H1 (cell line): ENCODE results near the gene ACTN2. TPM values are rescaled to one million over a fixed set of nuclear protein-coding genes. Genes with fewer than 3 reads are reported as not detected.

Experiments used
- CTCF ChIA-PET: fragments of 300-600 bp; sonication (Branson Sonifier 250); formaldehyde crosslinking; loops from one replicate; lab custom pipeline; 2021; ENCODE audit not compliant: partially characterized antibody; lab: Charles Lee
- POLR2A ChIA-PET: fragments of 300-600 bp; sonication (Branson Sonifier 250); formaldehyde crosslinking; loops from one replicate; lab custom pipeline; 2021; ENCODE audit warnings: inconsistent platforms; ENCODE audit not compliant: partially characterized antibody; lab: Charles Lee
- DNase-seq, 2 experiments: peaks; one replicate each; pipeline versions ENCODE4 v3.0.0 to v3.0.0-alpha.2; 2010 to 2022; ENCODE audit warnings: low spot score in 2 of 2, low read depth in 1 of 2, mixed read lengths in 1 of 2
- FAIRE-seq: peaks from 2 replicates; lab custom pipeline; 2011; peaks lifted over from hg19 to GRCh38; lab: Jason Lieb, UNC
- H2AFZ ChIP-seq: 2 replicates; pipeline ENCODE4 v1.8.1; 2012; ENCODE audit warnings: low read length, inconsistent platforms
- H2AK5ac ChIP-seq: 2 replicates; pipeline ENCODE4 v1.6.1; 2013; ENCODE audit warnings: low read depth, low read length
- H2BK120ac ChIP-seq: replicated peaks from 2 replicates; pipeline ENCODE3; 2013; ENCODE audit warnings: low read depth, low read length, inconsistent platforms
- H2BK12ac ChIP-seq: 2 replicates; pipeline ENCODE4 v1.6.1; 2013; ENCODE audit warnings: low read depth, low read length
- H2BK15ac ChIP-seq: 2 replicates; pipeline ENCODE4 v1.6.1; 2013; ENCODE audit warnings: low read length
- H2BK20ac ChIP-seq: 2 replicates; pipeline ENCODE4 v1.6.1; 2013; ENCODE audit warnings: low read length
- H2BK5ac ChIP-seq: 2 replicates; pipeline ENCODE4 v1.6.1; 2013; ENCODE audit warnings: low read depth, low read length
- H3K14ac ChIP-seq: 2 replicates; pipeline ENCODE4 v1.6.1; 2013; ENCODE audit warnings: inconsistent platforms; ENCODE audit not compliant: insufficient read length
- H3K18ac ChIP-seq: 2 replicates; pipeline ENCODE4 v1.6.1; 2013; ENCODE audit warnings: low read length; ENCODE audit errors: extremely low read depth
- H3K23ac ChIP-seq: 2 replicates; pipeline ENCODE4 v1.6.1; 2013; ENCODE audit warnings: inconsistent platforms; ENCODE audit not compliant: insufficient read length
- H3K23me2 ChIP-seq: 2 replicates; pipeline ENCODE4 v1.6.1; 2013; ENCODE audit warnings: low read depth, low read length
- H3K27ac ChIP-seq: 2 replicates; pipeline ENCODE4 v1.6.1; 2011; ENCODE audit warnings: low read depth, low read length, inconsistent platforms
- H3K27me3 ChIP-seq, 4 experiments: replicated peaks in 1 of 4; 1 replicate in 1 of 4; 2 replicates in 3 of 4; pipeline versions ENCODE4 v1.6.1 to v1.8.1; 2011 to 2013; ENCODE audit warnings: low read length in 3 of 4, mild to moderate bottlenecking in 3 of 4, inconsistent platforms in 2 of 4, mixed read lengths in 2 of 4, moderate library complexity in 1 of 4; ENCODE audit not compliant: control insufficient read depth in 3 of 4, insufficient read depth in 3 of 4; ENCODE audit errors: extremely low read depth in 1 of 4
- H3K36me3 ChIP-seq, 4 experiments: 2 replicates each; pipeline versions ENCODE4 v1.6.1 to v1.8.1; 2011 to 2013; ENCODE audit warnings: mild to moderate bottlenecking in 4 of 4, low read length in 3 of 4, moderate library complexity in 2 of 4, control low read depth in 1 of 4, inconsistent platforms in 1 of 4; ENCODE audit not compliant: insufficient read depth in 4 of 4, control insufficient read depth in 2 of 4
- H3K4ac ChIP-seq: replicated peaks from 2 replicates; pipeline ENCODE3; 2013; ENCODE audit warnings: low read length, low read depth, mixed read lengths, inconsistent platforms; ENCODE audit not compliant: insufficient read length
- H3K4me1 ChIP-seq, 4 experiments: replicated peaks in 1 of 4; 1 replicate in 1 of 4; 2 replicates in 3 of 4; pipeline versions ENCODE4 v1.6.1 to v1.8.1; 2011 to 2013; ENCODE audit warnings: low read length in 3 of 4, inconsistent platforms in 2 of 4, mixed read lengths in 1 of 4; ENCODE audit not compliant: insufficient read depth in 4 of 4, control insufficient read depth in 3 of 4
- H3K4me2 ChIP-seq, 2 experiments: 2 replicates each; pipeline versions ENCODE4 v1.6.1 to v1.8.1; 2011 to 2013; ENCODE audit warnings: low read depth in 2 of 2, low read length in 2 of 2, control low read depth in 1 of 2, inconsistent platforms in 1 of 2, mild to moderate bottlenecking in 1 of 2; ENCODE audit not compliant: insufficient read depth in 1 of 2
- H3K4me3 ChIP-seq, 4 experiments: fragments of 200-600, 300-600 bp in 1 of 4; sonication (generic), shearing (Covaris generic), sonication (Bioruptor Twin) in 1 of 4; 2 replicates each; pipeline versions ENCODE4 v1.5.1 to v1.8.1; 2011 to 2016; ENCODE audit warnings: low read length in 4 of 4, low read depth in 3 of 4, control low read depth in 2 of 4, inconsistent platforms in 2 of 4, mild to moderate bottlenecking in 2 of 4, mixed read lengths in 1 of 4, moderate library complexity in 1 of 4; ENCODE audit not compliant: insufficient read depth in 2 of 4; ENCODE audit errors: extremely low read depth in 1 of 4
- H3K56ac ChIP-seq: replicated peaks from 2 replicates; pipeline ENCODE3; 2013; ENCODE audit warnings: low read depth, mild to moderate bottlenecking, mixed read lengths, low read length, inconsistent platforms; ENCODE audit not compliant: insufficient read length
- H3K79me1 ChIP-seq: 2 replicates; pipeline ENCODE4 v1.6.1; 2013; ENCODE audit warnings: low read depth, low read length, control low read depth
- H3K79me2 ChIP-seq, 2 experiments: 2 replicates each; pipeline versions ENCODE4 v1.6.1 to v1.8.1; 2012 to 2013; ENCODE audit warnings: low read length in 2 of 2, mild to moderate bottlenecking in 2 of 2, inconsistent platforms in 1 of 2; ENCODE audit not compliant: insufficient read depth in 2 of 2, control insufficient read depth in 1 of 2
- H3K9ac ChIP-seq, 4 experiments: replicated peaks in 1 of 4; 1 replicate in 1 of 4; 2 replicates in 3 of 4; pipeline versions ENCODE4 v1.6.1 to v1.8.1; 2011 to 2013; ENCODE audit warnings: low read depth in 3 of 4, low read length in 3 of 4, control low read depth in 2 of 4, mild to moderate bottlenecking in 2 of 4, moderate library complexity in 2 of 4, inconsistent platforms in 1 of 4; ENCODE audit errors: extremely low read depth in 1 of 4
- H3K9me3 ChIP-seq, 2 experiments: 2 replicates each; pipeline versions ENCODE4 v1.6.1 to v1.8.1; 2012 to 2013; ENCODE audit warnings: mild to moderate bottlenecking in 2 of 2, moderate library complexity in 2 of 2, control low read depth in 1 of 2, inconsistent platforms in 1 of 2, low read depth in 1 of 2, low read length in 1 of 2, mixed read lengths in 1 of 2; ENCODE audit not compliant: insufficient read depth in 2 of 2
- H4K20me1 ChIP-seq, 2 experiments: replicated peaks in 1 of 2; 2 replicates each; pipeline versions ENCODE3 to v1.8.1; 2011 to 2013; ENCODE audit warnings: inconsistent platforms in 2 of 2, low read length in 2 of 2, mild to moderate bottlenecking in 1 of 2; ENCODE audit not compliant: insufficient read depth in 2 of 2, control insufficient read depth in 1 of 2
- H4K5ac ChIP-seq: 2 replicates; pipeline ENCODE4 v1.6.1; 2013; ENCODE audit warnings: low read length, low read depth, mixed read lengths, inconsistent platforms; ENCODE audit not compliant: insufficient read length
- H4K8ac ChIP-seq: 2 replicates; pipeline ENCODE4 v1.8.0; 2013; ENCODE audit warnings: mild to moderate bottlenecking, moderate library complexity, low read length, inconsistent platforms; ENCODE audit not compliant: insufficient read depth; ENCODE audit errors: extremely low read depth
- H4K91ac ChIP-seq: replicated peaks from 2 replicates; pipeline ENCODE3; 2013; ENCODE audit warnings: low read length, mixed read lengths, inconsistent platforms; ENCODE audit not compliant: insufficient read length
- ASH2L ChIP-seq: fragments of 200-600, 300-600 bp; sonication (generic); IDR thresholded peaks from one replicate; pipeline ENCODE4 v1.7.1; 2017; ENCODE audit warnings: low read length
- BRCA1 ChIP-seq: IDR thresholded peaks from 2 replicates; pipeline ENCODE4 v1.6.1; 2012; ENCODE audit warnings: low read depth, low read length, improper control_type of control experiment
- CREB1 ChIP-seq: IDR thresholded peaks from 2 replicates; pipeline ENCODE4 v1.6.1; 2012; ENCODE audit warnings: inconsistent platforms
- EP300 ChIP-seq, 2 experiments: IDR thresholded peaks; 1 replicate in 1 of 2; 2 replicates in 1 of 2; pipeline ENCODE4 v1.6.1; 2011 to 2012; ENCODE audit warnings: low read depth in 2 of 2, low read length in 2 of 2, mild to moderate bottlenecking in 2 of 2, borderline replicate concordance in 1 of 2, inconsistent platforms in 1 of 2, moderate library complexity in 1 of 2
- GABPA ChIP-seq: IDR thresholded peaks from 2 replicates; pipeline ENCODE4 v1.6.1; 2011; ENCODE audit warnings: mild to moderate bottlenecking, low read length, moderate library complexity, borderline replicate concordance; ENCODE audit not compliant: insufficient read depth
- NRF1 ChIP-seq: IDR thresholded peaks from 2 replicates; pipeline ENCODE4 v1.6.1; 2011; ENCODE audit warnings: mild to moderate bottlenecking, low read depth, low read length, improper control_type of control experiment
- RNF2 ChIP-seq: fragments of 200-900, 300-1000 bp; sonication (generic); IDR thresholded peaks from 2 replicates; pipeline ENCODE4 v1.7.1; 2016; ENCODE audit warnings: borderline replicate concordance, low read depth, mild to moderate bottlenecking, antibody characterized with exemption, low read length; ENCODE audit not compliant: poor library complexity, severe bottlenecking; ENCODE audit errors: missing control alignments
- TEAD4 ChIP-seq: IDR thresholded peaks from 2 replicates; pipeline ENCODE4 v1.6.1; 2012; ENCODE audit warnings: low read depth, low read length, inconsistent platforms, mixed read lengths
- WGBS, 2 experiments: shearing (Covaris generic) in 1 of 2; methylation state at CpG; one replicate each; pipeline versions ENCODE4 v1.1.6 to v1.1.7; 2013 to 2015; ENCODE audit warnings: low lambda C conversion rate in 2 of 2, mixed read lengths in 2 of 2, inconsistent platforms in 1 of 2, low coverage in 1 of 2, missing lambda C conversion rate in 1 of 2; ENCODE audit not compliant: insufficient replicate concordance in 2 of 2, insufficient coverage in 1 of 2, insufficient read length in 1 of 2; ENCODE audit errors: extremely low coverage in 1 of 2, missing lambda C conversion rate in 1 of 2; 5-methylcytosine and 5-hydroxymethylcytosine counted together
- polyA plus RNA-seq, 7 experiments: library from polyadenylated mRNA; depleted of rRNA in 3 of 7; stranded (reverse) in 5 of 7; unstranded in 2 of 7; fragments of >200 nt in 5 of 7; fragments of 200-250 nt in 2 of 7; gene quantifications; 1 replicate in 5 of 7; 2 replicates in 1 of 7; 4 replicates in 1 of 7; pipeline versions ENCODE4 v1.2.1 to v1.2.3, GENCODE V29; 2011 to 2013; ENCODE audit warnings: missing spikeins in 2 of 7, mixed read lengths in 2 of 7
- total RNA-seq: library from RNA; stranded (reverse); fragmentation: NEBNext Ultra II Directional; extraction: Animal tissue kit (Norgen Biotek cat#: 25700); gene quantifications from 2 replicates; pipeline ENCODE4 v1.2.1, GENCODE V29; 2021
- TF ChIP-seq, protein P1 (sequence below), 3 experiments: IDR thresholded peaks; 1 replicate in 2 of 3; 2 replicates in 1 of 3; pipeline versions ENCODE4 v1.5.1 to v1.6.1; 2011; ENCODE audit warnings: low read length in 3 of 3, mild to moderate bottlenecking in 3 of 3, inconsistent platforms in 2 of 3, low read depth in 1 of 3, moderate library complexity in 1 of 3; ENCODE audit not compliant: insufficient read depth in 1 of 3; ENCODE audit errors: control extremely low read depth in 1 of 3
- TF ChIP-seq, protein P2 (sequence below): IDR thresholded peaks from 2 replicates; pipeline ENCODE4 v1.6.1; 2011; ENCODE audit warnings: low read length, improper control_type of control experiment

The ACTN2 gene
- total and polyA plus RNA-seq, 2 of the 8 experiments (the other 6 are each of a cell fraction or from before 2014, with no cell fraction given): 1.9 to 4.1 TPM

DNA sequence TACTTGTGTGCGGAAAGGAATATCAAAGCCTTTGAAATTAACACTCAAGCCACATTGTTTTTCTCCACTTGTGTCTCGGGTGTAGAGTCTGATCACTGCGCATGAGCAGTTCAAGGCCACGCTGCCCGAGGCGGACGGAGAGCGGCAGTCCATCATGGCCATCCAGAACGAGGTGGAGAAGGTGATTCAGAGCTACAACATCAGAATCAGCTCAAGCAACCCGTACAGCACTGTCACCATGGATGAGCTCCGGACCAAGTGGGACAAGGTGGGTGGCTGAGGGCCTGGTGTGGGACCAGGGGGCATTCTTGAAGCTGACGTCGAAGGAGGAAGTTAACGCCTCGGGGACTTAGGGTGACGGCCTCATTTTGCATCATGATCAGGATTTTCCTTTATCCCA lies 65.1 kb downstream of the ACTN2 start:
- Histone ChIP-seq H3K56ac (no peak overlapping the region), H3K23ac (no peak overlapping the region), H4K91ac (no peak overlapping the region), H4K5ac (no peak overlapping the region), H3K36me3 (peaks cover 0 to 5% (median 0%) of the 10 kb centered on the region in 4 experiments; a peak in 1 of 8 replicates), H3K79me2 (no peaks in the 10 kb centered on the region), H3K4ac (no peak overlapping the region), H3K27ac (no peak overlapping the region), H2AFZ (no peak overlapping the region), H2BK15ac (no peak overlapping the region), H3K79me1 (no peaks in the 10 kb centered on the region), H2AK5ac (no peak overlapping the region), H2BK5ac (no peak overlapping the region), H2BK12ac (no peak overlapping the region), H3K23me2 (no peaks in the 10 kb centered on the region), H4K20me1 (no peaks in the 10 kb centered on the region), H3K4me2 (no peak overlapping the region), H3K9me3 (no peaks in the 10 kb centered on the region), H3K9ac (no peak overlapping the region), H3K4me3 (no peak overlapping the region), H2BK20ac (no peak overlapping the region), H3K4me1 (no peaks in the 10 kb centered on the region), H4K8ac (no peak overlapping the region), H3K18ac (no peak overlapping the region), H3K27me3 (no peaks in the 10 kb centered on the region), H3K14ac (no peak overlapping the region), H2BK120ac (no peak overlapping the region)
- POLR2A ChIA-PET: no interaction called here
- no peak for FAIRE-seq
- no peak for TF ChIP-seq TEAD4
- no peak for TF ChIP-seq GABPA
- TF ChIP-seq ASH2L: no peak
- TF ChIP-seq BRCA1: no peak
- TF ChIP-seq EP300 (IDR thresholded peaks at IDR 0.05; ENCODE audit: borderline replicate concordance in 1 of 2, low read depth in 2 of 2, low read length in 2 of 2): no peak
- TF ChIP-seq, protein P1, sequence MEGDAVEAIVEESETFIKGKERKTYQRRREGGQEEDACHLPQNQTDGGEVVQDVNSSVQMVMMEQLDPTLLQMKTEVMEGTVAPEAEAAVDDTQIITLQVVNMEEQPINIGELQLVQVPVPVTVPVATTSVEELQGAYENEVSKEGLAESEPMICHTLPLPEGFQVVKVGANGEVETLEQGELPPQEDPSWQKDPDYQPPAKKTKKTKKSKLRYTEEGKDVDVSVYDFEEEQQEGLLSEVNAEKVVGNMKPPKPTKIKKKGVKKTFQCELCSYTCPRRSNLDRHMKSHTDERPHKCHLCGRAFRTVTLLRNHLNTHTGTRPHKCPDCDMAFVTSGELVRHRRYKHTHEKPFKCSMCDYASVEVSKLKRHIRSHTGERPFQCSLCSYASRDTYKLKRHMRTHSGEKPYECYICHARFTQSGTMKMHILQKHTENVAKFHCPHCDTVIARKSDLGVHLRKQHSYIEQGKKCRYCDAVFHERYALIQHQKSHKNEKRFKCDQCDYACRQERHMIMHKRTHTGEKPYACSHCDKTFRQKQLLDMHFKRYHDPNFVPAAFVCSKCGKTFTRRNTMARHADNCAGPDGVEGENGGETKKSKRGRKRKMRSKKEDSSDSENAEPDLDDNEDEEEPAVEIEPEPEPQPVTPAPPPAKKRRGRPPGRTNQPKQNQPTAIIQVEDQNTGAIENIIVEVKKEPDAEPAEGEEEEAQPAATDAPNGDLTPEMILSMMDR (IDR thresholded peaks at IDR 0.05; ENCODE audit: control extremely low read depth in 1 of 3, insufficient read depth in 1 of 3, low read depth in 1 of 3, low read length in 3 of 3): no peak
- no peak for TF ChIP-seq NRF1
- TF ChIP-seq RNF2: no peak
- TF ChIP-seq, protein P2, sequence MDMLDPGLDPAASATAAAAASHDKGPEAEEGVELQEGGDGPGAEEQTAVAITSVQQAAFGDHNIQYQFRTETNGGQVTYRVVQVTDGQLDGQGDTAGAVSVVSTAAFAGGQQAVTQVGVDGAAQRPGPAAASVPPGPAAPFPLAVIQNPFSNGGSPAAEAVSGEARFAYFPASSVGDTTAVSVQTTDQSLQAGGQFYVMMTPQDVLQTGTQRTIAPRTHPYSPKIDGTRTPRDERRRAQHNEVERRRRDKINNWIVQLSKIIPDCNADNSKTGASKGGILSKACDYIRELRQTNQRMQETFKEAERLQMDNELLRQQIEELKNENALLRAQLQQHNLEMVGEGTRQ: no peak
- TF ChIP-seq CREB1: no peak
- WGBS, 2 experiments: 91% methylated on average over 15 of the region's 16 CpGs; no CpG with 5 or more reads in 1 of the 2 experiments
- DNase-seq: no peak
- CTCF ChIA-PET: interaction anchor here (0.6 to 4.9 kb wide), 4 partner anchors 14 to 726 kb away, joined by 3 to 26 read pairs (median 4); no protein-coding TSS in a partner anchor
